Measurements from ENCODE around the gene EIF3B.

EIF3B gene

DNA sequence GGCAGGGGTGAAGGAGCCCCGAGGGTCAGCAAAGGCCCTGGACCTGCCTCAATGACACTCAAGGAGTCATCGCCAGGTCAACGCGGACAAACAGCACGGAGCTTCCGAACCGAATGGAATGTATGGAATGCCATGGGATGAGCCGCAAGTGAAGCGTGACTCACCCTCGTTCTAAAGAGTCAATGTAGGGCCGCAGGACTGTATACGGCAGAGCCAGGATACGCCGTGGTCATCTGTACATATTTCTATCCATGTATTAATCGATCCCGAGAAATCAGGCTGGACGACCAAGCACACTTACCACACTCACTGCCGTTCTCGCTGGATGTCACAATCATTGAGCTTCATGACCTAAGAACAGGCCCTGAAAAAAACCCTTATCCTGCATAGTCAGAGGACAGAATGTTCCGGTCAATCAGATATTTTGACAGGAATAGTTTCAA, 44.7 kb upstream of the EIF3B start:
- DNase-seq (ENCODE audit: low spot score), result peak; percentile 73
- H3K4me3 ChIP-seq (ENCODE audit: low read length in 2 of 2), result no peak overlapping the region
- H4K8ac ChIP-seq (ENCODE audit: low read depth, low read length), result no peak overlapping the region
- no peak overlapping the region for H3K23ac ChIP-seq (ENCODE audit: low read depth, low read length, poor library complexity)
- H3K36me3 ChIP-seq (replicated peaks in 1 of 2; ENCODE audit: control insufficient read depth in 2 of 2, insufficient read depth in 2 of 2, low read length in 2 of 2), result peaks cover 0 to 9% of the 10 kb centered on the region in 2 donors
- H2BK15ac ChIP-seq (ENCODE audit: low read length), result no peak overlapping the region
- H3K18ac ChIP-seq (ENCODE audit: low read length), result peak overlapping the region; percentile 82
- peak overlapping the region; percentile 22 for H3K9ac ChIP-seq (ENCODE audit: low read depth, low read length, poor library complexity)
- H4K91ac ChIP-seq (ENCODE audit: low read depth, low read length, poor library complexity), result no peak overlapping the region
- H2BK12ac ChIP-seq (ENCODE audit: low read length), result no peak overlapping the region
- H2BK120ac ChIP-seq (ENCODE audit: low read depth, low read length), result no peak overlapping the region
- H3K27ac ChIP-seq (replicated peaks; ENCODE audit: low read length), result peak overlapping the region; percentile 71
- no peak overlapping the region for H3K14ac ChIP-seq (ENCODE audit: low read length)
- H3K79me1 ChIP-seq (ENCODE audit: low read depth, low read length), result peaks cover 2% of the 10 kb centered on the region
- no peak overlapping the region for H3K4ac ChIP-seq (ENCODE audit: low read length)
- no peak overlapping the region for H2AK5ac ChIP-seq (ENCODE audit: low read depth, low read length)
- no peaks in the 10 kb centered on the region for H3K27me3 ChIP-seq (ENCODE audit: control insufficient read depth in 3 of 3, insufficient read depth in 3 of 3, low read depth in 1 of 3, low read length in 3 of 3)
- H2BK5ac ChIP-seq (ENCODE audit: low read length), result no peak overlapping the region
- H3K4me2 ChIP-seq (ENCODE audit: insufficient read depth, low read length, poor library complexity, severe bottlenecking), result no peak overlapping the region
- H3K9me3 ChIP-seq (replicated peaks in 1 of 2; ENCODE audit: control insufficient read depth in 2 of 2, insufficient read depth in 1 of 2, low read depth in 1 of 2, low read length in 2 of 2), result peaks cover 0 to 1% of the 10 kb centered on the region in 2 donors
- H3K4me1 ChIP-seq (ENCODE audit: control insufficient read depth in 2 of 2, insufficient read depth in 1 of 2, low read depth in 1 of 2, low read length in 2 of 2), result peaks cover 9 to 11% of the 10 kb centered on the region in 2 donors
- H2AFZ ChIP-seq (ENCODE audit: low read length), result no peak overlapping the region
- WGBS, 2 donors (ENCODE audit: extremely low coverage in 2 of 2, insufficient read length in 2 of 2, insufficient replicate concordance in 1 of 2), result no CpG with 5 or more reads among the region's 20 CpGs

DNA sequence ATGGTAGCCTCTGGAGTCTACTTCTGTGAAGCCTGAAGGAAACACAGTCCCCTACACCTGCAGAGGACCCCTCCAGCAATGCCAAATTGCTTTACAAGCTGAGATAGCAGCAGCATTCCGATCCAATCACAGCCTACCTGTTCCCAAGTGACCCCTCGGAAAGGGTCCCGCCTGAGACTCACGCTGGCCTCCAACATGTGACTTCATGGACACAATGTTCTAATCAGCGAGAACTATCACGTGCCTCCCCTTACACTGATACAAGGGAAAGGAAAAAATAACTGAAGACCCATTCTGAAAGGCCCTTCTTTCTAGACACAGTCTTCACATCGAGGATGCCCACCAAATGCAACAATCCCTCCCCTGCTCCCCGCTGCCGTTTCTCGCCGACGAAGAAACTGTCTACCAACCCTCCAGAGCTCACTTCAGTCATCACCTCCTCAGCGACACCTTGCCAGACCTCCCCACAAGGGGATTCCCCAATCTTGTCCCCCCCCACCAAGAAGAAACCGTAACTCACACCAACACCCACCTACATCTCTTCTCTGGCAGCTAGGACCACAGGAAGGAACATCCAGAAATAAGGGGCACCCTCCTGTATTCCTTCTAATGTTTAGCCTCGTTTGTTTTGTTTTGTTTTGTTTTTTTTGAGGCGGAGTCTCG, 42.2 kb upstream of the EIF3B start:
- Histone ChIP-seq H4K8ac (ENCODE audit: low read depth, low read length) (no peak overlapping the region), H3K14ac (ENCODE audit: low read length) (no peak overlapping the region), H3K4me1 (ENCODE audit: control insufficient read depth in 2 of 2, insufficient read depth in 1 of 2, low read depth in 1 of 2, low read length in 2 of 2) (peaks cover 9 to 11% of the 10 kb centered on the region in 2 donors), H3K27ac (replicated peaks; ENCODE audit: low read length) (no peak overlapping the region), H3K27me3 (ENCODE audit: control insufficient read depth in 3 of 3, insufficient read depth in 3 of 3, low read depth in 1 of 3, low read length in 3 of 3) (no peaks in the 10 kb centered on the region), H3K4me3 (ENCODE audit: low read length in 2 of 2) (no peak overlapping the region), H3K9me3 (replicated peaks in 1 of 2; ENCODE audit: control insufficient read depth in 2 of 2, insufficient read depth in 1 of 2, low read depth in 1 of 2, low read length in 2 of 2) (peaks cover 0 to 4% of the 10 kb centered on the region in 2 donors), H2BK12ac (ENCODE audit: low read length) (no peak overlapping the region), H3K4ac (ENCODE audit: low read length) (no peak overlapping the region), H2BK120ac (ENCODE audit: low read depth, low read length) (no peak overlapping the region), H2BK5ac (ENCODE audit: low read length) (no peak overlapping the region), H4K91ac (ENCODE audit: low read depth, low read length, poor library complexity) (no peak overlapping the region), H2BK15ac (ENCODE audit: low read length) (peak overlapping the region; percentile 54), H2AFZ (ENCODE audit: low read length) (no peak overlapping the region), H3K79me1 (ENCODE audit: low read depth, low read length) (peaks cover 2% of the 10 kb centered on the region), H3K4me2 (ENCODE audit: insufficient read depth, low read length, poor library complexity, severe bottlenecking) (no peak overlapping the region), H2AK5ac (ENCODE audit: low read depth, low read length) (peak overlapping the region; percentile 57), H3K9ac (ENCODE audit: low read depth, low read length, poor library complexity) (no peak overlapping the region), H3K18ac (ENCODE audit: low read length) (no peak overlapping the region), H3K36me3 (replicated peaks in 1 of 2; ENCODE audit: control insufficient read depth in 2 of 2, insufficient read depth in 2 of 2, low read length in 2 of 2) (peaks cover 0 to 9% of the 10 kb centered on the region in 2 donors), H3K23ac (ENCODE audit: low read depth, low read length, poor library complexity) (no peak overlapping the region)
- no peak for DNase-seq (ENCODE audit: low spot score)
- no CpG with 5 or more reads among the region's 17 CpGs for WGBS, 2 donors (ENCODE audit: extremely low coverage in 2 of 2, insufficient read length in 2 of 2, insufficient replicate concordance in 1 of 2)

DNA sequence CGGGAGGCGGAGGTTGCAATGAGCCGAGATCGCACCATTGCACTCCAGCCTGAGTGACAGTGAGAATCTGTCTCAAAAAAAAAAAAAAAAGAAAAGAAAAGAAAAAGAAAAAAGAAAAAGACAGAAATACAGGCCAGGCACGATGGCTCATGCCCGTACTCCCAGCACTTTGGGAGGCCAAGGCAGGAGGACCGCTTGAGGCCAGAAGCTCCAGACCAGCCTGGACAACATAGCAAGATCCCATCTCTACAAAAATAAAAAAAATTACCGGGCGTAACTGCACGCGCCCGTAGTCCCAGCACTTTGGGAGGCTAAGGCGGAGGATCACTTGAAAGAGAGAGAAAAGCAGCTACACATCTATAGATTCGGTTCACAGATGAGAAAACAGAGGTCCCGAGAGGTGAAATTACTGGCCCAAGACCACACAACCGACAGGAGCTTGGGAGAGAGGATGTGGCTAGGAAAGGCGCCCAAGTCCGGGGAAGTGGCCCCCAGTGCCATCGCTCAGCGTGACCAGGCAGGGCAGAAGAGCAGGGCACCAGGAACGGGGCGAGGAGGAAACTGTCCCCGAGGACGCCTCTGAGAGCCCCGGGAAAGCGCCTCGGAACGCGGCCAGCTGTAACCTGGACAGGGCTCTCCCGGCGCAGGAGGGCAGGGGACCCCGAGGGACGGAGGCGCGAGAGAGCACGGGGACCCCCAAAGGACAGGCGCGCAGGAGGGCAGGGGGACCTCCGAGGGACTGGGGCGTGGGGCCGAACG, 41.0 kb upstream of the EIF3B start:
- H3K27ac ChIP-seq (replicated peaks; ENCODE audit: low read length), result no peak overlapping the region
- H3K36me3 ChIP-seq (replicated peaks in 1 of 2; ENCODE audit: control insufficient read depth in 2 of 2, insufficient read depth in 2 of 2, low read length in 2 of 2), result peaks cover 0 to 5% of the 10 kb centered on the region in 2 donors
- peak overlapping the region; percentile 49 for H4K8ac ChIP-seq (ENCODE audit: low read depth, low read length)
- H2AK5ac ChIP-seq (ENCODE audit: low read depth, low read length), result peak overlapping the region; percentile 14
- peaks cover 2% of the 10 kb centered on the region for H3K79me1 ChIP-seq (ENCODE audit: low read depth, low read length)
- peak overlapping the region; percentile 31 for H2BK5ac ChIP-seq (ENCODE audit: low read length)
- peak overlapping the region; percentile 82 for H3K18ac ChIP-seq (ENCODE audit: low read length)
- peak overlapping the region; percentile 99 for H3K4me2 ChIP-seq (ENCODE audit: insufficient read depth, low read length, poor library complexity, severe bottlenecking)
- no peak overlapping the region for H3K14ac ChIP-seq (ENCODE audit: low read length)
- no peaks in the 10 kb centered on the region for H3K27me3 ChIP-seq (ENCODE audit: control insufficient read depth in 3 of 3, insufficient read depth in 3 of 3, low read depth in 1 of 3, low read length in 3 of 3)
- H3K4ac ChIP-seq (ENCODE audit: low read length), result no peak overlapping the region
- H2BK120ac ChIP-seq (ENCODE audit: low read depth, low read length), result no peak overlapping the region
- H3K23ac ChIP-seq (ENCODE audit: low read depth, low read length, poor library complexity), result peak overlapping the region; percentile 98
- H3K4me3 ChIP-seq (ENCODE audit: low read length in 2 of 2), result peak overlapping the region; percentile 92 to 97
- no peak overlapping the region for H4K91ac ChIP-seq (ENCODE audit: low read depth, low read length, poor library complexity)
- peaks cover 0 to 4% of the 10 kb centered on the region in 2 donors for H3K9me3 ChIP-seq (replicated peaks in 1 of 2; ENCODE audit: control insufficient read depth in 2 of 2, insufficient read depth in 1 of 2, low read depth in 1 of 2, low read length in 2 of 2)
- H2BK15ac ChIP-seq (ENCODE audit: low read length), result peak overlapping the region; percentile 30
- DNase-seq (ENCODE audit: low spot score), result no peak
- H3K9ac ChIP-seq (ENCODE audit: low read depth, low read length, poor library complexity), result peak overlapping the region; percentile 92
- H3K4me1 ChIP-seq (ENCODE audit: control insufficient read depth in 2 of 2, insufficient read depth in 1 of 2, low read depth in 1 of 2, low read length in 2 of 2), result peaks cover 9 to 11% of the 10 kb centered on the region in 2 donors
- no CpG with 5 or more reads among the region's 42 CpGs for WGBS, 2 donors (ENCODE audit: extremely low coverage in 2 of 2, insufficient read length in 2 of 2, insufficient replicate concordance in 1 of 2)
- H2AFZ ChIP-seq (ENCODE audit: low read length), result peak overlapping the region; percentile 82
- H2BK12ac ChIP-seq (ENCODE audit: low read length), result no peak overlapping the region
